Measurements from ENCODE around the gene ADAMTS17.

The ADAMTS17 gene

DNA sequence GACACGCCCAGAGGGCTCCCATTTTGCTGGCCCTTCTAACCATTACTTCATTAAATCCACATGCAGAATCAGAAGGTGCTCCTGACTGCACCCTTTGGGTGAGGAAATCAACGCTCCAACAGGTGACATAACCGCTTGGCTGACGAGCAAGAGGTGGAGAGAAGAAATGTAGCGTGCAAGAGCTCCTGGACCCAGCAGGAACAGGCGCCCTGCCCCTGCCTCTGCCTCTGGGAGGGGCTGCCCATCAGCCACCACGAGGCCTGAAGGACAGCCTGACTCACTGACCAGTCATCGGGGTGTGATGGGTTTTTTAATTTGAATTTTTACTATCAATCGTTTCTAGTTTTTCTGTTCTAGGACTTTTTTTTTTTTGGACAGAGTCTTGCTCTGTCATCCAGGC is 218.2 kb downstream of the ADAMTS17 start:
- DNase-seq, result no peak

- no peak for DNase-seq
Measured at GRCh38 chr15:100121285-100121684, 220.5 kb downstream of the ADAMTS17 start.

DNA sequence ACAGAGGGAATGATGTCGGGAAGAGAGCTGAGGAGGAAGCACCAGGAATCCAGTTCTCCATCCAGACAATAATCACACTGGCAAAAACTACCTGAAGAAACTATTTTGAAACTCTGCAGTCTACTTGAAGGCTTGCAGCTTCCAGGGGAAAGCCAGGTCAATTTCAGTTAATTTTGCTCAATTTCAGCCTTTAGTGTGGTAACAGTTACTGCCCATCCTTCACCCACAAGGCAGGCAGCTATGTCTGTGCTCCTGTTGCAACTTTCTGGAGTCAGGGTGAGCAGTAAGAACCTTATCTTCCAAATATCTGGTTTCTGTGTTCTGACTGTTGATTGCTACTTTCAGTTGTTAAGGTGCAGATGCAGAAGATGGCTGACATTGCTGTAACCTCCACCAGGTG is 221.7 kb downstream of the ADAMTS17 start:
- DNase-seq, result no peak

DNA sequence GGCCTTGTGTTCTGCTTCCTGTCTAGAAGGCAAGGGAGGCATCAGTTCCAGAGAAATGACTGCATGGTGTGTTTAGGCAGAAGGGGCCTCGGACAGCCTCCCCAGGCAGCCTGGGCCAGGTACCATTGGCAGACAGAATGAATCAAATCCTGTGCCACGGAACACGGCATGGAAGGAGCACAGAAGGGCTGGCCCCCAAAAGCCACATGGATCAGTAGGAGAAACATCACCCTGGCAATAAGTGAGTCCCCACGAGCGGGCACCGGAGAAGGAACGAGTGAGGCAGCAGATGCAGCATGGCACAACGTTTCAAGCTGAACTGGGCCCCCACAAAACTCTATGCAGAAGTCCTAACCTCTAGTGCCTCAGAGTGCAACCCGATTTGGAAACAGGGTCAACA is 223.2 kb downstream of the ADAMTS17 start:
- no peak for DNase-seq

DNA sequence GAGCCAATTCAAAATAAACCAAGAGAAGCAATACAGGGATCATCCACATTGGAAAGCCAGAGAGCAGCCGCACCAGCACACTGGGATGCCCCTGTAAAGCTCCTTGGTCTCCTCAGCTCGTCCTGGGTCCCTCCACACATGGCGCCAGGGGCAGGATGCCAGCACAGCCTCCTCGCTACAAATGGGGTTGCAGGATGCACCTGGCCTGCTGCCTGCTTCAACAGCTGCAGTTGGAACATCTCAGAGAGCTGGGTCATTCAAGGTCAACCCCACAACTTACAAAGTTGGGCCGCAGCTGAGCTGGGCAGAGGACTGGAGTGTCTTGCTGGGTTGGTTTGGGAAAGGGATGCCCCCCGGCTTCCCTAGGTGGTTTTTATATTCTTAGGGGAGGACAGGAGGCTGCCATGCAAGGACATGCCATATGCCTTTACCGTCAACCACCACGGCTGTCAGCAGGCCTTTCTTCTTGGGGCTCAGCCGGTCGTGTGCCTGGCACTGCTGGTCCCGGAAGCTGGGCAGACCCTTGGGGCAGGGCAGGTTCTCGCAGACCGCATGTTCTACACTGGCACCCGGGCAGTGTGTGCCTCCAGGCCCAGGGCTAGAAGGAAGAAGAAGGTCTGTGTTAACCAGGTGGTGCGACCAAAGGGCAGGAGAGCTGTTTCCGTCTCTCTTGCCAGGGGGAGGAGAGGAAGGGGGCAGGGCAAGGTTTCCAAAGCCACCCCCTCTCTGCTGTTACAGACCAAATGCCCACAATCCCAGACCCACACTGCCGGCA is 225.2 kb downstream of the ADAMTS17 start:
- DNase-seq, result no peak

DNA sequence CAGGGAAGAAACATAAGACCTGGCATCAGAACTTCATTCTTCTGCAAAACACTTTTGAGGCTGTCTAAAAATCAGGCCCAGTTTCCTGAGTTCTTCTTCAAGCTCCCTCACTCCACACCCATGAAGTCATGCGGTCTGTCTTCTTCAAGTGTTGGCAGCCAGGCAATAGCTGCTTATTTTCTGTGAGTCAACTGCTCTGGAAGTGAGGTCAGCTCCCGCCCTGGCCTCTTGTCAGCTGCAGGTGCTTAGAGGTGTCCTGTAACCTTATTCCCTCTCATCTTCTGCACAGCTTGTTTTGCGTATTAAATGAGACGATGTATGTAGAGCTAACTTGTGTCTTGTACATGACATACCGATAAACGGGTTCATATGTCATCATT is 226.1 kb downstream of the ADAMTS17 start:
- DNase-seq, result no peak

- DNase-seq, result no peak
Measured at GRCh38 chr15:100115066-100115710, 226.6 kb downstream of the ADAMTS17 start.

- no peak for DNase-seq
Measured at GRCh38 chr15:100114571-100114970, 227.2 kb downstream of the ADAMTS17 start.

- no peak for DNase-seq
Measured at GRCh38 chr15:100114100-100114499, 227.7 kb downstream of the ADAMTS17 start.

- DNase-seq, result no peak
Measured at GRCh38 chr15:100113351-100114080, 228.3 kb downstream of the ADAMTS17 start.

DNA sequence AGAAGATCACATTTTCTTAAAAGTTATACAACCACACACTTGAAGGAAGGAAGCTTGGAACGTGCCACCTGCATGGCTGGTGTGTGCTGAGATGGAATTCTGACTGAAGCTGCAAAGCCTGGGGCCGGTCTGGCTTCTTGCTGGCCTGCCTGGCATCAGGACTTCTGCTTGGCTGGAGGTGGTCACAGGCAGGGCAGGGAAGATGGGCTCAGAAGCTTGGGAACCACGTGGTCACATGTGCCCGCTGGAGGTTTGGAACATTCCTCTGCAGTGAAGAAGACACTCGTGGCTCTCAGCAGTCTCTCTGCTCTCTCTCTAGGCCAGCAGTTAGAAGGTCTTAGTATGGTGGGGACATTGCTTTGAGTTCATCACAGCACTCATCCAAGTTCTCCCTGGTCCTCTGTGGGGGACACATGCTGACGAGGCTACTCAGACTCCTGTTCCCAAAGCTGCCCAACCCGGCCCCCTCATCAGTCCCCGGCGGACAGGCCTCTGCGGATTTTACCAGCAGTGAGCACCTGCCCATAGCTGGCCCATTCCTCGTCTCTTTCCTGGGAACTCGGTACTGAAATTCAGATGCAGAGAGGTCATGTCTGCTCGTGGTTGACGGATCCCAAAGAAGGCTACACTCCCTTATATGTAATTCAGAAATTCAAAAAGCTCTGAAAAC is 229.0 kb downstream of the ADAMTS17 start:
- no peak for DNase-seq

DNA sequence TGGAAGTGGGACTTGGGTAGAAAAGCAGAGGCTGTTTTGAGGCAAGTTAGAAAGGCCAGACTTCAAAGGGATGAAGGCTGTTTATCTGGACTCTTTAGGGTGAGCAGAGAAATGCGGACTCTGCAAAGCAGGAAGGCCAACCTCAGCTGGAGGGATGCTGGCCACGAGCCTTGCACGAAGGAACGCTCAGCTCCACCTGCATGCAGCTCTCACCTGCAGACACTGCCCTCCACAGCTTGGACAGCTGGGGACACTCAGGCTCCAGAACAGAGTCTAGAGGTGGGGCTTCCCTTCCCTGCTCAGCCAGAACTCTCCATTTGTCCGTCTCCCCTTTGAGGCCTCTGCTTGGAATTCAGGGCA is 229.7 kb downstream of the ADAMTS17 start:
- DNase-seq, result no peak

- no peak for DNase-seq
Measured at GRCh38 chr15:100111125-100112060, 230.4 kb downstream of the ADAMTS17 start.

DNA sequence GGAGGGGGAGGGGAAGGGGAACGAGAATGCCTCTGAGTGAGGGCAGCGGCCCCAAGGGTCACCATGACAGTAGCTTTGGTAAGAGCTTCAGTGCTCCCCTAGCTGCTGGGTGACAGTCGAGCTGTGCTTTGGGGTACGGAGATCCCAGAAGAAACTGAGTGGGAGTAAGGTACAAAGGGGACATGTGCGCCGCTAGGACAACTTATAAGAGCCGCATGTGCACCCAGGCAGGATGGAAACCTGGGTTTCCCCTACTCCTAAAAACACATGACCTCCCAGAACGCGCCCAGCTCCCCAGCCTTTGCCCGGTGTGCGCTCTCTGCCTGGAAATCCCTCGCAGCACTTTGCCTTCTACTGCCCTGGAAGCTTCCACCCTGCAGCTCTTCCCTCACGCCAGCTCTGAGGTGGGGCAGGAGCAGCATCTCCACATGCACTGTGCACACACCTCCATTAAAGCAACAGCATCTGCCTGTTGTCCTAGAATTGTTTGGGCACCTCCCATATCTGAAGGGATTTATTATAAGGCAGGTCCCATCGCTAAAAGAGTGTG is 232.2 kb downstream of the ADAMTS17 start:
- DNase-seq, result no peak

DNA sequence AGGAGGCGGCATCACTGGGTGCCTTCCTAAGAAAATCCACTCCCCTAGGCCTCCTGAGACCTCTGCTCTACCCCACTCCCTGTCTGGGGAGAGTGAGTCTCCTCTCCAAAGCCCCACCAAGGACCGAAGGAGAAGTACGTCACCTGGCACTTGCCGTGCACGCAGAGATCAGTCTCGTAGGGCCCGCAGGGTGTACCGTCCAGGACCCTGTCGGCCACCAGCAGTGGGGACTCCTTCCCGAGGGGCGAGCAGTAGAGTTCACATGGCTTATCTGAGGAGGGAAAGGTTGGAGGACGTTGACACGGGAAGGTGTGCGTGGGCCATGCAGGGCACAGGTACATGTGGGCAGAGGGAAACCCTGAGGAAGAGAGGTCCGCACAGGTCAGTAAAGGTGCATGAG is 232.9 kb downstream of the ADAMTS17 start:
- DNase-seq, result no peak

GRCh38 chr15:100108346-100108745 is 233.4 kb downstream of the ADAMTS17 start:
- no peak for DNase-seq

DNA sequence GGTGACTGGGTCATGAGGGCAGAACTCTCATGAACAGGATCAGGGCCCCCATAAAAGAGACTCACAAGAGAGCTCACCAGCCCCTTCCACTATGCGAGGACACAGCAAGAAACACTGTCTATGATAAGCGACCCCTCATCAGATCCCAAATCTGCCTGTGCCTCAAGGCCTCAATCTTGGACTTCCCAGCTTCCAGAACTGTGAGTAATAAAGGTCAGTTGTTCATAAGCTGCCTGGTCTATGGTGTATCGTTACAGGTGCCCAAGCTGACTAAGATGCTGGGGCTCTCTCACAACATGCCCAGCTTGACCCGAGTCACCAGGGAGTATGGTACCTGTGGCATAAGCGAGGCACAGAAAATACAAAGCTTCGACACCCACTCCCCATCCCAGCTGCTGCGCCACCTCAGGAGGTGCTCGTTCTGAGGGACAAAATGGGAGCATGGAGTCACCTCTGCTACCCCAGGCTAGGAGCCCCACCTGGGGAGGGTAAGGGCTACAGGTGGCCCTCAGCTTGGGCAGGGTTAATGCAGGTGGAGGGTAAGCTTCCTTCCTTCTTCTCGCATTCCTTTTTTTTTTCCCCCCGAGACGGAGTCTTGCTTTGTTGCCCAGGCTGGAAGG is 234.1 kb downstream of the ADAMTS17 start:
- no peak for DNase-seq

- no peak for DNase-seq
Measured at GRCh38 chr15:100107151-100107550, 234.6 kb downstream of the ADAMTS17 start.

DNA sequence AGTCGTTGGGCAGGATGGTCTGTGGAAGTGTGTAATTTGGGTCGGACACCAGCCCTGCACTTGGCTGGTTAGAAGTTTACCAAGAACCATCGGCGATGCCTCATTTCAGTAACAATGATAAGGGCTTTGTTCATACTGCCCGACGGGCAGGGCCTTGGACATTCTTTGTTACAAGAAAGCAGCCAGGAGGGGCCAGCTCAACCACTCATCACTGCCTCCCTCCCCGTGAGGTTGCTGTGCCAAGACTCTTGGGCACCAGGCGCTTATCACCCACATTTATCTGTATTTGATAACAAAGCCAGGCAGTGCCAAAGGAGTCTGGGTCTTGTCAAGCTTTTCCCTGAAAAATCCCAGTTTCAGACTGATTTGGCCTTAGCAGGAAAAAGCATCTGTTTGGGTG is 235.0 kb downstream of the ADAMTS17 start:
- DNase-seq, result no peak

DNA sequence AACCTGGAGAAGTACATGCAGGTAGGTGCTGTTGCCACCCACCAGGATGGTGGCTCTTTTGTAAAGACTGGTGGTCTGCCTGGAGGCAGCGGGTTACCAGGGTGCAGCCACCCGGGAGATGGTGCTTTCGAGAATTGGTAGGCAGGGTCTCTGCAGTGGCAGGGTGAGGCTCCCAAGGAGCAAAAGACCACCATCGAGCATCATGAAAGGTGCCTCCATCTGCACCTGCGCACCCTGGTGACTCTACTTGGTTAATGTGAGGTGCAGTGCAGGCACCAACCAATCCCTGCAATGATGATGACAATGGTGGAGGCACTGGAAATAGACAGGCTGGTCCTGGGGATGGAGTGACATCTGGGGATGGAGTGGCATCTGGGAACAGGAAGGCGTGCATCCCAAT is 236.7 kb downstream of the ADAMTS17 start:
- DNase-seq, result no peak

DNA sequence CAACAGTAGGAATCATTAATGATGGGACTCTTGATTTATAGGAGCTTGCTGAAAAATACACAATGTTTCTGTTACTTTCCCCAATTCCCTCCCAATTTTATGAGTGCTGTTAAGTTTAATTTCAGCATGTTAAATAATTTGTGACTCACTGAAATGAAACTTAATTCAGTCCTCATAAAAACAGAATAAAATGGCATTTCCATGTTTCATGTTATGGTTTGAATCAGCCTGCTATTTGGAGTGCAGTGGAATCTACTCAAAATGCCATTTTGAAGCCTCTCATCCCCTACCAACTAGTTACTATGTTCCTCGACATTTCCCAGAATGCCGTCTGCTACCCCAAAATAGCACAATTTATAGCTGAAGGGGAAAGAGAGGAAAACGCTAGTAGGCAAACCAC is 237.5 kb downstream of the ADAMTS17 start:
- DNase-seq, result no peak

DNA sequence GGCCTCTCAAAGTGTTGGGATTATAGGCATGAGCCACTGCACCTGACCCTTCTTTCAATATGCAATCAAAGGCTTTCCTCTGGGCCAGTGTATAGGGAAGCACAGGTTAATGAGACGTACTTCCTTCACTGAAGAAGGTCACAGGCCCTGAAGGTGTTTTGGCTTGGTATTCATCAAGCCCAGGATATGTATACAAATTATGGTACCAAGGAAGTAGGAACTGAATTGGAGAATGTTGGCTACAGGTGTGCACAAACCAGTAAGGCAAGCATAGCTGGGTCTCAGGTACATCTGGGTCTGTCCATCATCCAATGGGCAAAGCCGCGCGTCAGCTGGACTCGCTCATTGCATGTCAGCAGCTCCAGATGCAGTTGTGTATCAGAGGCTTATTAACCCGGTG is 237.9 kb downstream of the ADAMTS17 start:
- no peak for DNase-seq
